Kidney capillary endothelial cell (primary cell): Measurements from ENCODE around the gene NDUFA8.

Source experiments
- DNase-seq: peaks from one replicate; pipeline ENCODE4 v3.0.0-alpha.2; 2018; ENCODE audit warnings: low spot score

Gene NDUFA8

DNA sequence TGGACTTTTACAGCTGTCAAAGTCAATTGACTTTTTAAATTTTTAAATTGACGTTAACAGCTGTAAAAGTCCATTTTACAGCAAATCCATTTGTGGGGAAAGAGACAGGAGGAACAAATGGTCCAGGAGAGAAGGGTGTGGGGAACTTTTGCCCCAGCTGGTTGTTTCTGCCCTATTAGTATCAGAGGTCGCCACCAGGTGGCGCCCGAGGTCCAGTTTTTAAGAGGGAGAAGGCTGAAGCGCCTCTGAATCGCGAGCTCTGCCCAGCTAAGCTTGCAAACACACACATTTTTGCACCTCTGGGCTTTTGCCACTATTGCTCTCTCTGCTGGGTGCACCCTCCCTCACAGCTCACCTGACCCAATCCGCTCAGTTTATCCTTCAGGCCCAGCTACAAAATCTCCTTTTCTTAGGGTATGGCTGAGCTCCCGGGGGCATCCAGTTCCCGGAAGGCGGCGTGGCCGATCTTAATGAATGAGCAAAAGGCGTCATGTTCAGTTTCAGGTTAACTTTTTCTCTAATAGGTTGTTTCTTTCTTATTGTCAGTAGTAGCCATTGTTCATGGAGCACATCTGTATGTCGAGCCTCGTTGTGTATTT lies 60.2 kb downstream of the NDUFA8 start:
- DNase-seq = peak; percentile 48

DNA sequence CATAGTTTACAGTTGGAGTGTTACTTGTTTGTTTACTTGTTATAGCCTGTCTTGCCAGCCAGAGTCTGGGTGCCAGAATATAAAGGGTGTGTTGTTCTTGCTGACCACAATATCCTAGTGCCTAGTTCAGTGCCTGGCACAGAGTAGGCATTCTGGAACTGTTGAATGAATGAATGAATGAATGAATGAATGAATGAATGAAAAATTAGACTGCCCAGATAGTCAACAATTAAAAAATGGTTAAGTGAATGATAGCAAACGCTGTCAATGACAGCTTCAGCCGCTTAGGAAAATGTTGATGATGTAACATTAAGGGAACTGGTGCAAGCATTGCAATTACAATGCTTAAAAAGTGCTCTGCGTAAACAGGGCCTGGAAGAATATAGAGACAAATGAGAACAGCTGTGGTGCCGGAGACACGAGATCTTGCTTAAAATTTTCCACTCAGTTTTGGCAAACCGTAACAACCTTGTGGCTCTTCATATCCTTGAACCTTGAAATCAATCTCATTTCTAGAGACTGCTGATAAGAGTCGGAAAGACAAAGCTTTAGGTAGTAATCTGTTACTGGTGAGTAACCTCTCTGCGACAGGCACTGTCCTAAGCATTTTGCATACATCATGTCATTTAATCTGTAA lies 61.8 kb downstream of the NDUFA8 start:
- no peak for DNase-seq

- no peak for DNase-seq
Observed at GRCh38 chr9:122096620-122097415, 62.8 kb downstream of the NDUFA8 start.

DNA sequence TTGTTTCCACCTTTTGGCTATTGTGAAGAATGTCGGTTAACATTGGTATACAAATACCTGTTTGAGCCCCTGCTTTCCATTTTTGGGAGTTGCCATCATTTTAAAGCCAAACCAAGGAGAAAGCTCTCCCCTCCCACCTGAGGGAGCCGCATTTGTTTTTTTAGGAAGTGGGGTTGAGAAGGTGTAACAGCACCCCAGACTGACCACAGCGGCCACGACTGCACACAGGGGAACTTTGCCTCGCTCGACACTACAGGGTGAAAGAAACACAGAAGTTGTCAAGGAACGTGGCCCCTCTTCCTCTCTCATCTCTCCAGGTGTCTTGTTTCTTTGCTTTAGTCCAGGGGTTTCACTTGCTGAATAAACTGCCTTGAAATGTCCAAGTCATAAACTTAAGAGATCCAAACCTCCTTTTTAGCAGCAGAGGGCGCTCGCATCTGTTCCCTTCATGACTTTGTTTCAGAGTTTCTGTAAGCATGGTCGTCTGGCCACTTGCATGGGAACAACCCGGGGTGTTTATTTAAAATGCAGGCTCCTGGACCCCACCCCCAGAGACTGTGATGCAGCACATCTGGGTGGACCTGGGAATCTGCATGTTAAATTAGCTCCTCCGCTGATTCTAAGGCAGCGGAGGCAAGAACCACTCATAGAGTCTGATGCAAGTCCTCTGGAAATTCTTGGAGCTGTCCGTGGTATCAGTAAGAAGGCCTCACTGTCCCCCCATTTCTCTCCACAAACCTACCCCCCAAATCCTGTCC lies 64.4 kb downstream of the NDUFA8 start:
- peak; percentile 52 for DNase-seq
